Activated CD8-positive, alpha-beta memory T cell treated with anti-CD3 and anti-CD28 coated beads, Interleukin-2, amount 50 U/mL, for 4 hours (primary cell): ENCODE data around the gene TIMMDC1.
"Not testable (repeated sequence)": the region's sequence is repeated elsewhere in the genome, so short reads cannot be mapped to it uniquely, and the experiment has no call there.

Experiments used
- DNase-seq: peaks from one replicate; pipeline ENCODE4 v3.0.0-alpha.2; 2020

Gene TIMMDC1

GRCh38 chr3:119557877-119558269 lies 59.5 kb downstream of the TIMMDC1 start:
- no peak for DNase-seq

- no peak for DNase-seq
Measured at GRCh38 chr3:119558626-119559317, 60.4 kb downstream of the TIMMDC1 start.

GRCh38 chr3:119559441-119559963 lies 61.2 kb downstream of the TIMMDC1 start, which contains the start of gene CD80:
Gene CD80, minus strand, starts transcription at chr3:119559614. Its CDS starts 1,886 bp downstream, at chr3:119557728.
- DNase-seq = peak; percentile 44

- no peak for DNase-seq
Measured at GRCh38 chr3:119560160-119560559, 61.8 kb downstream of the TIMMDC1 start.

DNA sequence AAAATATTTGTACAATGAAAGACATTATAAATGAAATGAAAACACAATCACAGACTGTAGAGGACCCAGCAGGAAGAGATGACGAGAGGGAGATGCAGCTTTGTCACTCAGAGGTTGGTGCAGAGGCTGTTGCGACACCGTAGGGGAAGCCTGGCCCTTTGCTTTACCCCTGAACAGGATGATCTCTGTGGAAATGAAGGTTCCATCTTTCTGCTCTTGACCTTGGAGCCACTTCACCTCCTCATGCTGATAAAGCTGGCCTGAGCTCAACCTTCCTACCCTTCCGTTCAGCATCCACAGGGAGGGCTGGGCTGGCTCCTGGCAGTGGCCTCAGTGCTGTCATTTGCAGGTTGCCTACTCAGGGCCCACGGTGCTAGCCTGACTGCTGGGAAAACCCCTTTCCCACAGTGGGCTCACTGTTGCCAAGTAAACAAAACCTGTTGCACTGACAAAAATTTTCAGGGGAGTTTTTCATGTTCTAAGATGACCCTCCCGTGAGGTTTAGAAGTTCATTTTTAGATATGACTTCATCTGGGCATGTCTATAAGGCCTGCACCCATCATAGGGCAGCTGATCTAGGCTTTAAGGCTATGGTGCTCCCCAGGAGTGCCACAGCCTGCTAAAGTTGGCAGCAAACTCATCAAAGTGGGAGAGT lies 64.1 kb downstream of the TIMMDC1 start:
- DNase-seq = peak; percentile 24

- DNase-seq = not testable (repeated sequence)
Measured at GRCh38 chr3:119563334-119563733, 65.0 kb downstream of the TIMMDC1 start.

GRCh38 chr3:119569156-119569555 lies 70.8 kb downstream of the TIMMDC1 start:
- DNase-seq = no peak

DNA sequence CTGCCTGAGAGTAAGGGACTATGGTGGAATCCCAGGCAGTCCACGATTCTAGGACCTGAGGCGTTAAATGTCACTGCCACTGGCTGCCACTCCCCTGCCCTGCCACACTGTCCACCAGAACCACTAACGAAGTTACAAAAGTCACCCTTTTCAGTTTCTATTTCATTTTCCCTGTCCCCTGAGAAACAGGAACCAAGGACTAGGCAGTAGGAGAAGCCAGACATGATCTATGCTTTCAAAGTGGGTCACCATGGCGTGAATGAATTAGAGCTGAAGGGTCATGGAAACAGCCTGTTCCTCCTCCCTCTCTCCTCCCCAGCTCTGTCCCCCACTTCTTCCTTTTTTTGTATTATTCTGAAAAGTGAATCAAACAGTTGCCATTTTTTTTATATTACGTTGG lies 71.9 kb downstream of the TIMMDC1 start:
- DNase-seq = no peak

DNA sequence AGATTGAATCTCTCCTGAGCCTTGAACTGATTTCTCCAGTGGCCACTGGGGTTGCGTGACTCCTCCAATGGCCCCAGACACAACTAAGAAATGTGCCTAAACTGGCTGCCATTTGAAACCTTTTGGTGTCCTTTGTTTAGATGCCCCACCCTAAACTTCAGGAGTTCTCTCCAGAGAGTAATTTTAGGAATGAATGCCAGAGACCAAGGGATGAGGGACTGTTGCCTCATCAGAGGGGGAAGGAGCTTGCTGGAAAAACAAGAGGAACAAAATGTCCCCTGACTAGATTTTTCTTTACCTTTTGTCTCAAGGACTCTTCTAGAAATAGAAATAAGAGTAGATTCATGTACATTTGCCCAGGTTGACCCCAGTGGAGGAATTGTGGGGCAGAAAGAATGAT lies 72.9 kb downstream of the TIMMDC1 start:
- DNase-seq = no peak

- DNase-seq = no peak
Measured at GRCh38 chr3:119571688-119572087, 73.3 kb downstream of the TIMMDC1 start.
